ENCODE results near the gene PSMB1.

PSMB1 gene

DNA sequence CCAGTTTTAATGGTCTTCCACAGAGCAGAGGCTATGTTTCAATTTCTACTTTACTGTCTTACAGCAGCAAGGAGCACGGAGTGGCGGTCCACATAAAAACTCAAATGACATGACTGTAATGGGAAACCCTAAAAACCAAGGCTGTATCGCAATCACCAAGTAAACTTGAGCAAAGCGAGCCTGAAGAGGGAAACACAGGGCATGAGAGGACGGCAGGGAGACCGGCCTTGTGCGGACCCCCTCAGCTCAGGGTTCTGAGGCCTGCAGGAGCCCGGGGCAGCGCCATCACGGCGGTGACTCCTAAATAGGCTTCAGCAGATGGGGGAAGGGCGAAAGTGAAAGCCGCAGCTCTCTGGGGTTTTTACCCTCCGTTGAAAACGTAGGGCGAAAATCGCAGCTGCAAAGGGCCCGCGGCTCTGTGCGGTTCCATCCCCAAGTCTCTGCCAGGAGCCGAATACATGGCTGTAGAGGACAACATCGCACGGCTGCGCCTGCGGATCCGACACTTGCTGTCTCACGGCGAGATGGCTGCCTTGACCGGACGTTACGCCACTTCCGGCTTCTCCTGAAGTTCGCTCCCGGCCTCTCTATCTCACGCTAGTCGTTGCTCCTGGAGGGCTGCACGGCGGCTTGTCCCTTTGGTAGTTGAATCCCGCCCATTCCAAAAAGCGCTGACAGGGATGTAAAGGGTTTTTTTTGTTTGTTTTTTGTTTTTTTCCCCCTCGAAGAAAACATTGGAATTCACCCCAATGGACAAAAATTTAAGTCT, at the start of gene PSMB1:
PSMB1 (minus strand) TSS at position 543 of the 769 bp plus-strand sequence; CDS start at position 478, 65 bp downstream.
- peak; percentile 82 for DNase-seq

DNA sequence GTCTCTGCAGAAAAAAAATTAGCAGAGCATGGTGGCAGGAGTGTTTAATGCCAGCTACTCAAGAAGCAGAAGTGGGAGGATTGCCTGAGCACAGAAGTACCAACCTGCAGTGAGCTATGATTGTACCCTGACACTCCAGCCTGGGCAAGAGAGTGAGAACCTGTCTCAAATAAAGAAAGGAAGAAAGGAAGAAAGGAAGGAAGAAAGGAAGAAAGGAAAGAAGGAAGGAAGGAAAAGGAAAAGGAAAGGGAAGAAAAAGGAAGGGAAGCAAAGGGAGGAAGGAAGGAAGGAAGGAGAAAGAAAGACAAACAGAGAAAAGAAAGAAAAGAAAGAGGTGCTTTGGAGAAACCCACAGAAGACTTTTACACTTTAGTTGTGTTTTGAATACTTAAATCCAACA, 44.2 kb upstream of the PSMB1 start:
- DNase-seq = no peak

DNA sequence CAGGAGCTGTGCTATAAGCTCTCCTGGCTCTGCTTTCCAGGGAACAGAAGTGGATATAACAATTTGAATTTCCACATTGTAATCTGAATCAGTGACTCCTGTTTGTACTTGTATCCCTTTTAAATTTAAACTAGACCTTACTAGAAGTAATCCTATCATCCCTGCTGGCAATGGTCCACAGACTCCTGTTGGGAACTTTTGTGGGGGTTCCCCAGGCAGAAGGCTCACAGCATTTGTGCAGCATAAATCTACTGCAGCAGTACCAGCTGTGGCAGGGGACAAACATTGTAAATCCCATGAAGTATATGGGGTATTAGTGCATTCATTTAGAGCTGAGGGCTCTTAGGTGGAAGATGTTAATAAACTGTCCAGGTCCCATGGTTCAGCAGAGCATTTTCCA, 43.3 kb upstream of the PSMB1 start:
- no peak for DNase-seq

DNA sequence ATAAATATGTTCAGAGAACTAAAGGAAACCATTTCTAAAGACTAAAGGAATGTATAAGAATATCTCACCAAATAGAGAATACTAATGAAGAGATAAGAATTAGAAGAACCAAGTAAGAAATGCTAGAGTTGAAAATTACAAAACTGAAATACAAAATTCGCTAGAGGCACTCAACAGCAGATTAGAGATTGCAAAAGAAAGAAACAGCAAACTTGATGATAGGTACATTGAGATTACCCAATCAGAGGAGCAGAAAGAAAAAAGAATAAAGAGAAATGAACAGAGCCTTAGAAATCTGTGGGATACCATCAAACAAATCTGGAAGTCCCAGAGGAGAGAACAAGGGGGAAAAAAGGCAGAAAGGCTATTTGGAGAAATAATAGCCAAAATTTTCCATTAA, 37.6 kb upstream of the PSMB1 start:
- DNase-seq = no peak

DNA sequence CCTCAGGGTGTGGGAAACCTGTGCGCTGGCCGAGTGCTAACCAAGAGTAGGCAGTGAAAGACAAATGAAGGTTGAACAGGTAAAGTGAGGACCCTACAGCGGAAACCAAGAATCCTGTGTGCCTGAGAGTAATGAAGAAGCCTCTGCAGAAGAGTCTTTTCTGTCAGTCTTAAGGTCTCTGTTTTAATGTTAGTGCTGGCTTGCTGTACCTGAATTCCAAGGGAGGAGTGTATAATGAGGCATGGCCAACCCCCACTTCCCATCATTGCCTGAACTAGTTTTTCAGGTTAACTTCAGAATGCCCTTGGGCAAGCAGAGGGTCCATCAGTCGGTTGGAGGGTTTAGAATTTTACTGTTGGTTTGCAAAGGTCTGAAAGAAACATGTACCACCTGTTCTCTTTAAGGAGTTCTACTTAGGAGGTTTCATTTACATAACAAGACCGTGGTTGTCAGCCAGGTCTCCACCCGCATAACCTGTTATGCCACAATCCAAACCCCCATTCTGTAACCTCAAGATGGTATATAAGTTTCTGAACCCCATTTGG, 31.9 kb upstream of the PSMB1 start:
- no peak for DNase-seq

DNA sequence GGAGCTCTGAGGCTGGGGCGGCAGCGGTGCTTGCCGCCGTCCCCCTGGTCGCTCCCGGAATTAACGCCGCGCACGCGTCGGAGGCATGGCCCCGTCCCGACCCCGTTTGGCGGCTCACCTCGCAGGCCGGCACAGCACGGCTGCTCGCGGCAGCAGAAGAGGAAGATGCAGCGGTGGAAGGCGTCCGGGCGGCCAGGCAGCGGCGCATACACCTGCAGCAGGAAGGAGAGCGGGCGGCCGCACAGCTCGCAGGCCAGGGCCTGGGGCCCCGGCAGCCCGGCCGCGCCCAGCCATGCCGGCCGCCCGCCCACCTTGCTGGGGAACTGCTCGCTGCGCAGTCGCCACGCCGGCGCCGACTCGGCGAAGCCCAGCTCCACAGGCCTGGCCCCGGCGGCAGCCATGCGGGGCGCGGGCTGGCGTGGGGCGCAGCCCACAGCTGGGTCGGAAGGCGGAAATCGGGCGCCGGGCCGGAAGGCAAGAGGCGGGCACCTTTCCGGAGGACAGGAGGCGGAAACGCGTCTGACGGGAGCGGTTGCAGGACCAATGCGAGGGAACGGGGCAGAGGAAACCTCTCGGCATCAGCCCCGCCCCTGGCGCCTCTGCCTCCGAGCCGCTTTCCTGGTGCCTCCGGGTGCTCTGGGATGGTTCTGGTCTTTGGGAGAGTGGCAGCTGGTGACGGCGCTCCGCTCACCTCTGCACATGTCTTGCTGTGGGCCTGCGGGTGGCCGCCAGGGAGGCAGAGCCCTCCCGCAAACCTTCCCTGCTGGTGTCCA, 31.3 kb upstream of the PSMB1 start, which contains the start of gene PDCD2:
PDCD2 (minus strand) TSS at position 457 of the 773 bp plus-strand sequence; CDS start at position 401, 56 bp downstream.
- DNase-seq = peak; percentile 91

DNA sequence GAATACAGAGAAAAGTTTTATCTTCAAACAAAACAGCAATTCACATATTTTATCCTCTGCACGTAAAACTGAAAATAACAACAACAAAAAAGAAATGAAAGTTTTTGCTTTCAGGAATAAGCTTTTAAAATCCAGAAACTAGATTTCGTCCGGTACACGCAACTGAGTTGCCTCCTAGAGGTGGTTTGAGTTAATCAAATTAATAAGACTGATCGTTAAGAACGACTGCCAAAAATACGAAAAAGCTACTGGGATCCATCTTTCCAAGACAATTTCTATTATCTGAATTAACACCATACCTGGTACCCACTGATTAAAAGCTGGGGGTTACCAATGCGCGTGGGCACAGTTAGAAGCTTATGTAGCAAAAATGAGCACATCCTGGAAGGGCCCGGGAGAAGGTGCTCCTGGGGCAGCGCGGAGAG, 30.7 kb upstream of the PSMB1 start:
- DNase-seq = no peak

DNA sequence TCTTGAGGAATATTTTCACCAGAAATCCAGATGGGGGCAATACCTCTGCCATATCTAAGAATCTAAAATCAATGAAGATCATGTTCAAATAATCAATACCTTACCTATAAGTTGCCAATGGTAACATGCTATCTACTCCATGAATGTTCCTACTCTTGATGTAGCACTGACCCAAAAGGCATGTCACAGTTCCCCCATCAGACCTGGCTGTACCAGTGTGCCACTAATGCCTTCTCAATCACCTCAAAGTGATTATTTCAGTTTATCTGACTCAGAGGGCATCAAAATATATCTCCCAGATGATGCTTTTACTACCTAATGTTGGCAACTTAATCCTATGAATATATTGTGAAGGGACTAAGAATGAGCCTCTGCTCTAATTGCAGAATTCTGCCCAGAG, 25.8 kb upstream of the PSMB1 start:
- no peak for DNase-seq

DNA sequence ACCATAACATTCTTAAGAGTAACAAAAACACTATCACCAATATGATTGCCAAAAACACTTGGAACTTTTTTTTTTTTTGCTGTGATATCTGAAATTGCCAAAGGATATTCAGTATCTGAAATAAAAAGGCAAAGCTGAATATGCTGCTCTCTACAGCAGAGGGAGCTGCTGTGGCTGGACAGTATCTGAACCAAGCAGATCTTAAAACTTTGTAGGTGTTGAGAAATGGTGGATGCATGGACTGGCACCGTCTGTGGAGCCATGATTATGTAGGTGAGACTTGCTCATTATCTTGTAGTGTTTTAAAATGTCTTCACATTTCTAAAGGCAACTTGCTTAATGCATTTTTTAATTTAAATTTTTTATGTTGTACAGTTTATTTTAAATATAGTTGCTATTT, 22.1 kb upstream of the PSMB1 start:
- DNase-seq = no peak

DNA sequence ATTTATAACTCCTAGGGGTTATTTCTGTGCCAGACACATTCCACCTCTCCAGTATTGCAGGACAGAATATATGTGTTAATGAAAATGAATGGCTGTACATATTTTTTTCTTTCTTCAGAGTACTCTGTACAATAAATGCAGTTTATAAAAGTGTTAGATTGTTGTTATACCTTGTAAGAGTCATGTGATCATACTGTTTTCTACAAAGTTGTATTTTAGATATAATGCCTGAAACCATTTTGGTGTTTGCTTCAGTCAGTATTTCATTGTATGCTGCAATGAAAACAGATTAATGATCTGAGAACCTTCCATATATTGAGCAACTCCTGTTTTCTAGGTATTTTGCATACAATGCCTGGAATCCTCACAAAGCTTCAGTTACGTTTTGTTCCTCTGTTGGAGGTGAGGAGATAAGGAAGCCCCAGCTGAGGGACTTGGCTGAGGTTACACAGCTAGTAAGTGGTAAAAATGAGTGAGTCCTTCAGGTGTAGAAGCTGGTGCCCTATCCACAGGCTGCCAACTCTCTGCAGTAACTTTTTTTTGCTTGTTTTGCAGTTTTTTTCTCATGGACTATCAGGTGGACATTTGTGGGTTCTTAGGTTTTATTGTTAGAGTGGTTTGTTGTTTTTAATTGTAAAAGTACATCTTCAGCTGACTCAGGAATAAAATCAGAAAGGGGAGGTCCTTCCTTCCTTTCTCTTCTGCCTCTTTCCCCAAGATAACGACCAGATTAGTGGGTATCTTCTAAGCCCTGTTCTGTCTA, 19.8 kb upstream of the PSMB1 start:
- DNase-seq = no peak

DNA sequence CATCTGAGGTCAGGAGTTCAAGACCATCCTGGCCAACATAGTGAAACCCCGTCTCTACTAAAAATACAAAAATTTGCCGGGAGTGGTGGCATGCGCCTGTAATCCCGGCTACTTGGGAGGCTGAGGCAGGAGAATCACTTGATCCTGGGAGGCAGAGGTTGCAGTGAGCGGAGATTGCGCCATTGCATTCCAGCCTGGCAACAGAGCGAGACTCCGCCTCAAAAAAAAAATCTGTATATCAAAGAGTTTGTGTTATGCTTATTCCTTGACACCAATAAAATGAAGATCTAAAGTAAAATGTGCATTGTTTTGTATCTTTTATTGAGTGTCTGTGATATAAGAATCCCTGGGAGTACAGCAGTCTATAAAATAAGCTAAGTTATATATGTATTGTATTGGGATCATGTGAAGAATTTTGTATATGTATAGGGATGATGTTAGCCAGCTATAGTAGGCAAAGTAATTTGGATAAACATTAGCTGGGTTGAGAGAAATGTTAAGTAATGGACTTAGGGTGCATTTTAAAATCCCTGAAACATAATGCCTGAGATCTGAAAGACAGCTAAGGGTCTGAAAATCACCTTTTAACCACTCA, 11.9 kb upstream of the PSMB1 start:
- no peak for DNase-seq

DNA sequence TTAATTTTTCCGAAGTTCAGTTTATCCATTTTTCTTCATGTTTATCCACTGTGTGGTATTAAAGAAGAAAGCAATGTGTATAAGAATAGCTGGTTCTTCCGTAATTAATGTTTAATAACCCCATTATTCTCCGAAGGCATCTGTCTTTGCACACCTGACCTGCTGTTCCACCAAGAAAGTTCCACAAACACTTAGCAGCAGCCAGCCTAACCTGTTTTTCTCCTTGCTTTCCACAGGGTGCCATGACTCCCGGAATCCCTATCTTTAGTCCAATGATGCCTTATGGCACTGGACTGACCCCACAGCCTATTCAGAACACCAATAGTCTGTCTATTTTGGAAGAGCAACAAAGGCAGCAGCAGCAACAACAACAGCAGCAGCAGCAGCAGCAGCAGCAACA, 8.4 kb upstream of the PSMB1 start:
- no peak for DNase-seq

DNA sequence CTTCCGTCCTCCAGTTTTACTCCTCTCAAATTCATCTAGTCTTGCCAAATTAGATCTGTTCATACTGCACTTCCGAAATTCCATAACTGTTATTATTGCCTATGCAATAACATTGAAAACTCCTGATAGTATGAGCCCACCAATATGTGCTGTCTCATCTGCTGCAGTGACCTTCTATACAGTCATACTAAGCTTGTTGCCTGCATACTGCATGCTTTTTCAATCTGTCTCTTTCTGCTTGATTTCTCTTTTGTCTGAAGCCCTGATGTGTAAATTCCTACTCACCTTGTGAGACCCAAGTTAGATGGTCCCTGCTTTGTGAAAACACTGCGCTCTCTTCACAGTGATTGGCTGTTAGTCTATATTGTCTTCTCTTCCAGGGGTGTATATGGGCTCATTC, 2.2 kb upstream of the PSMB1 start:
- DNase-seq = no peak

DNA sequence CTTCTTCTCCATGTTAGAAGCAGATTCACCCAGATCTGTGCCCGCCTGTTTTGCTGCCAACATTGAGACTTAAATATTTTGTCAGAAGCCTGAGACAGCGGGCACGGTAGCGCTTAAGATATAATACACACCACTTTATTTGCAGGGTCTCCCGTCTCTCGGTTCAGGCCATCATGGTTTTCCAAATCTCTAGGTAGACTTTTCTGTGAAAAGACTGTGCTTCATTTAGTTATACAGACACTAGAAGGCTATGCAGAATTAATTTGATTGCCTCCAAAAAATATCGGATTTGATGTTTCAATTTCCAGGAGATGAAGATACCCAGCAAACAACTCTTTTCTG, 1.7 kb upstream of the PSMB1 start:
- no peak for DNase-seq

DNA sequence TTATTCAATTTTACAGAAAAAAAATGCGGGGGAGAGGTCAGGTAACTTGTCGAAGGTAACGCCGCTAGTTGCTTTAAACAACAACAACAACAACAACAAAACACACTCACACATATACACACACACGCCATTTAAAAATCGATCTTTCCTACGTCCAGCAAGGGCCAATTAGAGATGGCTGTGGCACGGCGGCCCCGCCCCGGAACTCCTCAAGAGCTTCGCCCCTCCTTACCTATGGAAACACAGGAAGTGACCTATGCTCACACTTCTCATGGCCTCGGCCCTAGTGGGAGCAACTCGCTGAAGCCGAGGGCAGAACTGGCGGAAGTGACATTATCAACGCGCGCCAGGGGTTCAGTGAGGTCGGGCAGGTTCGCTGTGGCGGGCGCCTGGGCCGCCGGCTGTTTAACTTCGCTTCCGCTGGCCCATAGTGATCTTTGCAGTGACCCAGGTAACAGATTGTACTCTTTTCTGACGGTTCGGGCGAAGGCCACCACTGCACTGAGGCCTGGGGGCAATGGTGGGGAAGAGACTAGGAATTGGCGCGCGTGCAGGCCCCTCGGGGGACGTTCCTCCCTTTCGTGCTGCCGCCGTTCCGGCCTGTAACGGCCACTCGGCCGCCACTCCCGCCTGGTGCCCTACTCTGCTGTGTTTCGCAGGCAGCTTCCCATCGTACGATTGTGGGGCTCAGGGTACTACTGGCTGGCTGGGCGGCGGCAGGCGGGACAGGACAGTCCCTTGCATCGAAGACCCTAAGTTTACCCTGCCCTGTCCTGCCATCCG, 1.1 kb upstream of the PSMB1 start, which contains the start of gene TBP:
TBP (plus strand) TSS at position 357 of the 783 bp plus-strand sequence. CDS start 2,661 bp downstream, outside the sequence.
- peak; percentile 95 for DNase-seq

DNA sequence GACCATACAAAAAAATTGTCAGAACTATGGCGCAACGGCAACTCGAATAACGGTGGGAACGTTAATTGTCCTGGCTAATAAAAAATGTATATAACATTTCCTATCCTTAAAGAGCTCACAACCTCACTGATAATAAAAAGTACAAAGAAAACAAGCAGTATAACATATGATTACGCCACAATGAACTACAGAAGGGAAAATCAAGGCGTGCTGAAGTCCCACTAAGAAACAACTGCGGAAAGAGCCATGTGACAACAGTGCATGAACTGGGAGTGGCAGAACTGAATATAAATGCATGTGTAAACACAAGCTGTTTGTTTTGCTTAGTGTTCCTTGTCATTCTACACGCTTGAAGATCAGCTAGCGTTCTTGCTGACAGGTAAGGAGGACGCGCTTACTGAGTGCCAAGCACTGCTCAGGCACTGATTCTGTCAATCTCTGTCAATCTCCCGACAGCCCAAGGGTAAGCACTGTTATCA, 466 bp upstream of the PSMB1 start:
- no peak for DNase-seq

DNA sequence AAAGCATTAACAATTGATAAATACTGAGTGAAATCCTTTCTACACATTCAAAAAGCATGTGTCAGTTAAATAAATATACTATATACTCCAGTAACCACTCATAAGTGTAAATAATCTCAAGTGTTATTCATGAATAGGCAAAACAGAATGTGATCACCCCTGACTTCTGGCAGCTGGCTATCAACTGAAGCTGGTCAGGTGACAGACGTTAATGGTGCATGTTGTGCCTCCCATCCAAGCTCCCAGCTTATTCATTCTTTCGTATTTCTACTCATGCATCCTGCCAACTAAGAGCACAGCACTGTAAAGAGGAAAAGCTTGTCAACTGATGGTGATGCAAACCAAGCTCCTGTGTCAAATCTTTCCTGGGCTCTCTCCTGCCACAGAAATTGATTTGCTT, 7.7 kb downstream of the PSMB1 start:
- no peak for DNase-seq

DNA sequence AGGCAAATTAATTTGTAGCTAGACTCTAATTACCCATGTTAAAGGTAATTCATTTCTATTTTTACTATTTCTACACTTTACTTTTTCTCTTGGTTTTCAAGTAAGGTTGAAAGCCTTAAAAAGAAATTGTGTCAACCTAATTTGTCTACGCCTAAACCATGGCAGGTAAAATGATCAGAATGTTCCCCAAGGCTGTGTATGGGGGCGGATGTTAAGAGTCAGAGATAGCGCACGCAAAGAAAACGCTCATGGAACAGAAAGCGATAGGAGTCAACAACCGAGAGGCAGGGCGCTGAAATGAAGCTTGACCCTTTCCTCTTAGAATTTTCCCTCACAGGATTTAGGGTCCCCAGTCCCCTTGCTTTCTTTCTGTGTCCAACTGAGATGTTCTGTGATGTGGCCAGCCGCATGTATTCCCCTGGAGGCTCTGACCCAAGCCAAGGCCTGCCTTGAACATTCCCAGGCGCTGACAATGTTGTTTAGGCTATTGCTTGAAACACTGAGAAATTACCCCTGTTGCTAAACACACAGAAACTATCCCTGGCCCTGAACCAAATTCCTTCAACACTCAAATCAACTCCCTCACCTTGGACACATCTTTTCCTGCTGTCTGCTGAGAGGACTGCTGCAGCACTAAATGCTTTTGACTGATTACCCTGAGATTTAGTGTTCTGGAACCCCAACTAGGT, 10.9 kb downstream of the PSMB1 start:
- DNase-seq = no peak

DNA sequence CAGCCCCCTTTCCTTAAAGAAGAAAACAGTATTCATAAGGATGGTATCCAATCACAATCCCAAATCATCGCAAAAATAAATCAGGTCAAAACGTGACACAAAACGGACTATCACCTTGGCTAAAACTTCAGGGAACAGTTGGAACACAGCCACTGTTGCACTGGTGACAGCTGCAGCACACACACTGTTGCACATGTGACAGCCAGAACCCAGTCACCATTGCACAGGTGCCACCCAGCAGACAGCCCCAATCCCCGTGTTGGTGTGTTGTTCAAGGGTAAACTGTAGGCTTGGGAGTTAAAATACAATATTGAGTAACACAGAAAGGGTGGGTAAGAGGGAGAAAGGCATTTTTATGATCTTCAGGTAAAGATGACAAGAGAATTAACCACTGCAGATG, 15.8 kb downstream of the PSMB1 start:
- no peak for DNase-seq

DNA sequence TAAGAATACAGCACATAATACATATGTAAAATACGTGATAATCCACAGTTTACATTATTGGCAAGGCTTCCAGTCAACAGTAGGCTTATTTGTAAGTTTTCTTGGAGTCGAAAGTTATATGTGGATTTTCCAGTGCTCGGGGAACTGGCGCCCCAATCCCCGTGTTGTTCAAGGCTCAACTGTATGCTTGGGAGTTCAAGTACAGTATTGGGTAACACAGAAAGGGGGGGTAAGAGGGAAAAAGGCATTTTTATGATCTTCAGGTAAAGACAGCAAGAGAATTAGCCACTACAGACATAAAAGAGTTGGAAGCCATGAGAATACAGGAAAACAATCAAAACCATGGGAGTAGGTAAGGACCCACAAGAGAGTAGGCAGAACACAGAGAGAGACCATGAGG, 16.4 kb downstream of the PSMB1 start:
- DNase-seq = no peak

DNA sequence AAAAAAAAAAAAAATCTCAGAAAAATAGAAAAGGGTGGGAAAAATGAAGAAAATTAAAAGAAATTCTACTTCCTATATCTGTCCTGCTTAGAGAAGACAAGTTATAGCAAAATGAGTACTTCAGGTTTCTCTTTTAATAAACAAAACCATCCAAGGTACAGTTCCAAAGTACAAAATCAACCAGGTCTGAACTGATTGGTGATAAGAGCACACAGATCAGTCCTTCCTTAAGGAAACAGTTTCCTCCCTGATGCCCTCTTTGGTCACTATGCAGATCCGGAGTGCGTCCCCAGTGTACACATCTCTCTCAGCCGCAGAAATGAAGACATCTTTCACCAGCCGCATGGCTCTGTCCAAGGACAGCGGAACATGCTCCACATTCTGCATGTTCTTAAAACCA, 18.1 kb downstream of the PSMB1 start:
- DNase-seq = no peak

Measured in stimulated activated CD4-positive, alpha-beta T cell treated with anti-CD3 and anti-CD28 coated beads, Interleukin-4, amount 100 ng/mL, for 1 hour (primary cell).